Measurements from ENCODE around the gene FAM227B.
A peak's percentile ranks its signal among the peaks of the same experiment; 100 is the strongest.
"Not testable (repeated sequence)": the region's sequence is repeated elsewhere in the genome, so short reads cannot be mapped to it uniquely, and the experiment has no call there.

FAM227B gene

DNA sequence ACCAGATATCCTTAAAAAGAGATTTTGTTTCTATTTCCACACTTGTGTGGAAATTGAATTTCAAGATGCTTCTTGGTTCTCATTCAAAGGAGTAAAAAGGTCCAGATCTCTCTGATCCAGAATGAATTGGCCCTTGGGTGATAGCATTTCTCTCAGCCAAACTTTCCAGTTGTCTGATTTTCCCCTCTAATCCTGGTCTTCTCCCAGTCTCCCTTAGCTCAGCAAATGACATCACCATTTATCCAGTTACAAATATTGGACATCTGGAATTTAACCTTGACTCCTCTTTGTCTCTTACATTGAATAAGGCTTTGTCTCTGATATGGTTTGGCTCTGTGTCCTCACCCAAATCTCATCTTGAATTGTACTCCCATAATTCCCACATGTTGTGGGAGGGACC, 207.8 kb downstream of the FAM227B start:
- DNase-seq (ENCODE audit: insufficient read length, low spot score) = no peak

DNA sequence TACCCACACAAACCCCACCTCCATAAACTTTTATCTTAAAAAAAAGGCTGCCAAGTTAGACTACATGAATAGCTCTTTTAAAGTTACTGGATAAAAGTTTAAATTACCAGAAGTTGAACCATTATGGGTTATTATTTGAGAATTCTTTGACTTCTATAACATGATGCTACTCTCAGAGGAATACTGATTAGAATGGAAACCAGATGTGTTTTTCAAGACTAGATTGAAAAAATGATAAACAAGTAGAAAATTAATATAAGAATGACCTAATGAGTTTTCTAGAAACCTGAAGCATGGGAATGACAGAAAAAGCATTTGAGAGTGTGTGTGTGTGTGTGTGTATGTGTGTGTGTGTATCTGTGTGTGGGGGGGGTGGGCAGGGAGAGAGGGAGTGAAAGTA, 210.0 kb downstream of the FAM227B start:
- no peak for FAIRE-seq
- TF ChIP-seq POLR2A (IDR thresholded peaks at IDR 0.05; ENCODE audit: low read depth, low read length) (no peak), POU2F2 (IDR thresholded peaks at IDR 0.05; ENCODE audit: low read depth, low read length) (no peak), SPI1 (IDR thresholded peaks at IDR 0.05; ENCODE audit: low read depth, low read length) (no peak), PAX5 (IDR thresholded peaks at IDR 0.05; ENCODE audit: insufficient read depth, low read length, severe bottlenecking) (no peak), POLR2AphosphoS5 (IDR thresholded peaks at IDR 0.05; ENCODE audit: low read depth, low read length) (no peak)
- no peak for DNase-seq (ENCODE audit: insufficient read length, low spot score)

More for the DNA sequence above, 207.8 kb downstream of the FAM227B start:
- FAIRE-seq = no peak
- TF ChIP-seq SPI1 (IDR thresholded peaks at IDR 0.05; ENCODE audit: low read depth, low read length) (no peak), POLR2A (IDR thresholded peaks at IDR 0.05; ENCODE audit: low read depth, low read length) (no peak), PAX5 (IDR thresholded peaks at IDR 0.05; ENCODE audit: insufficient read depth, low read length, severe bottlenecking) (no peak), TAF1 (IDR thresholded peaks at IDR 0.05; ENCODE audit: low read depth, low read length) (no peak), POLR2AphosphoS5 (IDR thresholded peaks at IDR 0.05; ENCODE audit: low read depth, low read length) (no peak), POU2F2 (IDR thresholded peaks at IDR 0.05; ENCODE audit: low read depth, low read length) (no peak)

DNA sequence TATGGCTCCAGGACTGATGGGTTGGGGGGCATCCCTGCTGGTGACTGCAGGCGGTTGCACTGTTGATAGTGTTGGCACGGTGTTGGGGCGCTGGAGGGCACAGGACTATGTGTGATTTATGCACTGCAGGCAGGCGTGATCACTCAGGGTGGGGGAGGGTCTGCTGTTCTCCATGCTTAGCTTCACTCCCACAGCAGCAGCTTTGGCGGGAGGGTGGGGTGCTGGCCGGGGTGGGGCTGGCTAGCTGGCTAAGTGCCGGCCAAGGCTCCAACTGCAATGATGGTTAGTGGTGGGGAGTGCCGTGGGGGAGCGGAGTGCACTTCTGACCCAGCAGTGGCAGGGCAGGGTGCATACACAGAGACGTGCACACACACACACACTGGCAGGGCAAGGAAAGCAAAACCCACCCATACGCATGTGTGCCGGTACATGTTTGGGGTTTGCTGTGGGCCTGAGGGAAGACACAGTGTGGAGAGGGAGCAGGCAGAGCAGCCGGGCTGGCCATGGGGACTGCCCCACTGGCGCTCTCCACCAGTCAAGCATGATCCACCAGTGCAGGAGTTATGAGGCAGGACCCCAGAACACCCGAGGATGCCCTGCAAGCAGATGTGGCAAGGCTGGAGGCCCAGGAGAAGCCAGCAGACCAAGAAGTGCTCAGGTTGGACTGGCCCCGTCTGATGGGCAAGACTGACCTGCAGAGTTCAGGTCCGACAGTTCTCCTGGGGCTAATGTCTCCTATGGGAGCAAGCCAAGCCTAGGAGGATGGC, 214.1 kb downstream of the FAM227B start:
- DNase-seq (ENCODE audit: insufficient read length, low spot score) (no peak), FAIRE-seq (no peak)
- TF ChIP-seq TAF1 (IDR thresholded peaks at IDR 0.05; ENCODE audit: low read depth, low read length) (no peak), PAX5 (IDR thresholded peaks at IDR 0.05; ENCODE audit: insufficient read depth, low read length, severe bottlenecking) (no peak), POLR2AphosphoS5 (IDR thresholded peaks at IDR 0.05; ENCODE audit: low read depth, low read length) (no peak), POLR2A (IDR thresholded peaks at IDR 0.05; ENCODE audit: low read depth, low read length) (no peak), SPI1 (IDR thresholded peaks at IDR 0.05; ENCODE audit: low read depth, low read length) (no peak), POU2F2 (IDR thresholded peaks at IDR 0.05; ENCODE audit: low read depth, low read length) (no peak)

DNA sequence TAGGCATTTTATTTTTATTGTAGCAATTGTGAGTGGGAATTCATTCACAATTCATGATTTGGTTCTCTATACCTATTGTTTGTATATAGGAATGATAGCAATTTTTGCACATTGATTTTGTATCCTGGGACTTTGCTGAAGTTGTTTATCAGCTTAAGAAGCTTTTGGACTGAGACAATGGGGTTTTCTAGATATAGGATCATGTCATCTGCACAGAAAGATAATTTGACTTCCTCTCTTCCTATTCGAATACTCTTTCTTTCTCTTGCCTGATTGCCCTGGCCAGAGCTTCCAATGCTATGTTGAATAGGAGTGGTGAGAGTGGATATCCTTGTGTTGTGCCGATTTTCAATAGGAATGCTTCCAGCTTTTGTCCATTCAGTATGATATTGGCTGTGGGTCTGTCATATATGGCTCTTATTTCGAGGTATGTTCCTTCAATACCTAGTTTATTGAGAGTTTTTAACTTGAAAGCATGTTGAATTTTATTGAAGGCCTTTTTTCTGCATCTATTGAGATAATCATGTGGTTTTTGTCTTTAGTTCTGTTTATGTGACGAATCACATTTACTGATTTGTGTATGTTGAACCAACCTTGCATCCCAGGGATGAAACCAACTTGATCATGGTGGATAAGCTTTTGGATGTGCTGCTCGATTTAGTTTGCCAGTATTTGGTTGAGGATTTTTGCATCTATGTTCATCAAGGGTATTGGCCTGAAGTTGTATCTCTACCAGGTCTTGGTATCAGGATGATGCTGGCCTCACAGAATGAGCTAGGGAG, 217.9 kb downstream of the FAM227B start:
- DNase-seq (ENCODE audit: insufficient read length, low spot score); FAIRE-seq: not testable (repeated sequence)

DNA sequence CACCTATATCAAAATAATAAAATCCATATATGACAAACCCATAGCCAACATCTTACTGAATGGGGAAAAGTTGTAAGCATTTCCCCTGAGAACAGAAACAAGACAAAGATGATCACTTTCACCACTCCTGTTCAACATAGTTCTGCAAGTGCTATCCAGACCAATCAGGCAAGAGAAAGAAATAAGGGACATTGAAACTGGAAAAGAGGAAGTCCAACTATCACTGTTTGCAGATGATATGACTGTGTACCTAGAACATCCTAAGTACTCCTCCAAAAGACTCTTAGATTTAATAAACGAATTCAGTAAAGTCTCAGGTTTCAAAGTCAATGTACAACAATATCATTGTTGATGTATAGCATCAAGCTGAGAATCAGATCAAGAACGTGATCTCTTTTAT, 233.1 kb downstream of the FAM227B start:
- FAIRE-seq (no peak), DNase-seq (ENCODE audit: insufficient read length, low spot score) (no peak)
- peak; percentile 87 for TF ChIP-seq SPI1 (IDR thresholded peaks at IDR 0.05; ENCODE audit: low read depth, low read length)
- TF ChIP-seq POLR2A (IDR thresholded peaks at IDR 0.05; ENCODE audit: low read depth, low read length) = no peak

DNA sequence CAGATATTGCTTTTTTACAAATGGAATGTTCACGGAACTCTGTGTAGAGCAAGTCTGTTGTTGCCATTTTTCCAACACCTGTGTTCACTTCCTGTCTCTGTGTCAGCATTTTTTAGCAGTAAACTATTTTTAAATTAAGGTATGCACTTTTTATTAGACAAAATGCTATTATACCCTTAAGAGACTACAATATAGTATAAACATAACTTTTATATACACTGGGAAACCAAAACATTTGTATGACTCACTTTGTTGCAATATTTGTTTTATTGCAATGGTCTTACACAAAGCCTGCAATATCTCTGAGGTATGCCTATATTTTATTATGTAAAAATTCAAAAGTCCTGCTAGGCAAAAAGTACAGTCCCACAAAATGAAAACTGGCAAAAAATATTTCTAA, 237.4 kb downstream of the FAM227B start:
- DNase-seq (ENCODE audit: insufficient read length, low spot score) = no peak
- TF ChIP-seq PAX5 (IDR thresholded peaks at IDR 0.05; ENCODE audit: insufficient read depth, low read length, severe bottlenecking) (no peak), TAF1 (IDR thresholded peaks at IDR 0.05; ENCODE audit: low read depth, low read length) (no peak), SPI1 (IDR thresholded peaks at IDR 0.05; ENCODE audit: low read depth, low read length) (no peak), POLR2AphosphoS5 (IDR thresholded peaks at IDR 0.05; ENCODE audit: low read depth, low read length) (no peak), POU2F2 (IDR thresholded peaks at IDR 0.05; ENCODE audit: low read depth, low read length) (no peak), POLR2A (IDR thresholded peaks at IDR 0.05; ENCODE audit: low read depth, low read length) (no peak)
- no peak for FAIRE-seq

DNA sequence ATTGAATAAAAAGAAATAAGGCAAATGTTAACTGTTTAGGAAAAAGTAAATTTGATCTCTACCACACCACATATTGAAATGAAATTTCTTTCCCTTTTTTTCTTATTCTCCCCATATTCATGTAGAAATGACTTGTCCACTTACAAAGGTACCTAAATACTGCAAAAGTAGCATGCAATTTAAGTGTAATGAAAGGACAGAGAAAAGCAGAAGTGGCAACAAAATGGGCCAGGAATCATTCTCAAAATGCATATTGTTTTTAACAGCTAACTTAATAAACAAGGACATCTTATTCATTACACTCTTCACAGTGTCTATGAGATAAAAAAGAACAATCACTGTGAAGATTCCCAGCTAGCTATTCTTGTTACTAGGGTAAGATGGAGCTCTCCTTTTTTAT, 238.2 kb downstream of the FAM227B start:
- TF ChIP-seq PAX5 (IDR thresholded peaks at IDR 0.05; ENCODE audit: insufficient read depth, low read length, severe bottlenecking) = no peak
- TF ChIP-seq SPI1 (IDR thresholded peaks at IDR 0.05; ENCODE audit: low read depth, low read length) = peak; percentile 52; the same call in 1 of the 2 replicates
- FAIRE-seq (no peak), DNase-seq (ENCODE audit: insufficient read length, low spot score) (no peak)

DNA sequence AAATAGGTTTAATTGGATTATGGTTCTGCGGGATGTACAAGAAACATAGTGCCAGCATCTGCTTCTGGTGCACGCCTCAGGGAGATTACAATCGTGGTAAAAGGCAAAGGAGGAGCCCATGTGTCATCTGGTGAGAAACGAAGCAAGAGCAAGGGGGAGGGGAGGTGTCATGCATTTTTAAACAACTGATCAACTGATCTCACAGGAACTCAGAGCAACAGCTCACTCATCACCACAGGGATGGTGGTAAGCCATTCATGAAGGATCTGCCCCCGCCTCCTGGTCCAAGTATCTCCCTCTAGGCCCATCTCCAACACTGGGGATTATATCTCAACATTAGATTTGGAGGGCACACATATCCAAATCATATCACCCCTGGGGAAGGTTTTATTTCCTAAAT, 239.7 kb downstream of the FAM227B start:
- DNase-seq (ENCODE audit: insufficient read length, low spot score) = no peak
- FAIRE-seq = no peak
- TF ChIP-seq TAF1 (IDR thresholded peaks at IDR 0.05; ENCODE audit: low read depth, low read length) (no peak), POLR2AphosphoS5 (IDR thresholded peaks at IDR 0.05; ENCODE audit: low read depth, low read length) (no peak), POU2F2 (IDR thresholded peaks at IDR 0.05; ENCODE audit: low read depth, low read length) (no peak), PAX5 (IDR thresholded peaks at IDR 0.05; ENCODE audit: insufficient read depth, low read length, severe bottlenecking) (no peak), SPI1 (IDR thresholded peaks at IDR 0.05; ENCODE audit: low read depth, low read length) (no peak), POLR2A (IDR thresholded peaks at IDR 0.05; ENCODE audit: low read depth, low read length) (no peak)

DNA sequence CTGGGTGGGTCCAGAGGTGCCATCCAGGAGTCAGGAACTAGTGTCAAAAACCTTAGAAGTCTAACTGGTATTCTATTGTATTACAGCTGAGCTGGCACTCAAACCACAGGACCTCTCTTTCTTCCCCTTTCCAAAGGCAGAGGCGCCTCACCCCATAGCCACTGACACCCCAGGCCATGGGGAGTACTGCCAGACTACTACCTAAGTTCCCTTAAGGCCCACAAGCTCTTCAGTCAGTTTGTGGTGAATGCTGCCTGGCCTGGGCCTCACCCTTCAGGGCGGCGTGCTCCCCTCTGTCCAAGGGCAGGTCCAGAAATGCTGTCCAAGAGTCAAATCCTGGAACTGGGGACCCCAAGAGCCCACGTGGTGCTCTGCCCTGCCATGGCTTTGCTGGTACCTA, 240.6 kb downstream of the FAM227B start:
- TF ChIP-seq POLR2AphosphoS5 (IDR thresholded peaks at IDR 0.05; ENCODE audit: low read depth, low read length) (no peak), POU2F2 (IDR thresholded peaks at IDR 0.05; ENCODE audit: low read depth, low read length) (no peak), PAX5 (IDR thresholded peaks at IDR 0.05; ENCODE audit: insufficient read depth, low read length, severe bottlenecking) (no peak), SPI1 (IDR thresholded peaks at IDR 0.05; ENCODE audit: low read depth, low read length) (no peak), TAF1 (IDR thresholded peaks at IDR 0.05; ENCODE audit: low read depth, low read length) (no peak), POLR2A (IDR thresholded peaks at IDR 0.05; ENCODE audit: low read depth, low read length) (no peak)
- DNase-seq (ENCODE audit: insufficient read length, low spot score) (no peak), FAIRE-seq (no peak)

DNA sequence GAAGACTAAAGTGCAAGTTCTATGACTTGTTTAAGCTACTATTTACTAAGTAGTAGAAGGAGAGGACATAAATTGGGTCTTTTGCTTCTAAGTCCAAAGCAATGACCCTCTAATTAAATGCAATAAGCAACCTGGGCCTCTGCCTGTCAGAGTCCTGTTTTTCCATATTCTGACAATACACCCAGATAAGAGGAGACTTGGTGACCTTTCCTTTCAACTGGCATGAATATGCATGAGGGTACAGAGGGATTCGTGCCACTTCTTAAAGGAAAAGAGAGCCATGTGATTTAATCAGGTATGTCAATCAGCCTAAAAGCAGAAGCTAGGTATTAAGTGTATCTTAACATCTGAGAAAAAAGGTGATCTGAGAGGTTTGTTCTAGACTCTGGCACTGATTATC, 248.3 kb downstream of the FAM227B start:
- TF ChIP-seq PAX5 (IDR thresholded peaks at IDR 0.05; ENCODE audit: insufficient read depth, low read length, severe bottlenecking) (no peak), POLR2AphosphoS5 (IDR thresholded peaks at IDR 0.05; ENCODE audit: low read depth, low read length) (no peak), SPI1 (IDR thresholded peaks at IDR 0.05; ENCODE audit: low read depth, low read length) (no peak), POLR2A (IDR thresholded peaks at IDR 0.05; ENCODE audit: low read depth, low read length) (no peak), POU2F2 (IDR thresholded peaks at IDR 0.05; ENCODE audit: low read depth, low read length) (no peak)
- FAIRE-seq (no peak), DNase-seq (ENCODE audit: insufficient read length, low spot score) (no peak)

Data from GM12891 (cell line).